ENCODE measurements around the gene GP1BB. TPM values are rescaled to one million over a fixed set of nuclear protein-coding genes. Genes with fewer than 3 reads are reported as not detected.

The GP1BB gene
- total RNA-seq, 1 donor from 2014 or later: 2.0 TPM

- no peak for DNase-seq
These were observed 33.2 kb downstream of the GP1BB start for GRCh38 chr22:19756288-19757128.

DNA sequence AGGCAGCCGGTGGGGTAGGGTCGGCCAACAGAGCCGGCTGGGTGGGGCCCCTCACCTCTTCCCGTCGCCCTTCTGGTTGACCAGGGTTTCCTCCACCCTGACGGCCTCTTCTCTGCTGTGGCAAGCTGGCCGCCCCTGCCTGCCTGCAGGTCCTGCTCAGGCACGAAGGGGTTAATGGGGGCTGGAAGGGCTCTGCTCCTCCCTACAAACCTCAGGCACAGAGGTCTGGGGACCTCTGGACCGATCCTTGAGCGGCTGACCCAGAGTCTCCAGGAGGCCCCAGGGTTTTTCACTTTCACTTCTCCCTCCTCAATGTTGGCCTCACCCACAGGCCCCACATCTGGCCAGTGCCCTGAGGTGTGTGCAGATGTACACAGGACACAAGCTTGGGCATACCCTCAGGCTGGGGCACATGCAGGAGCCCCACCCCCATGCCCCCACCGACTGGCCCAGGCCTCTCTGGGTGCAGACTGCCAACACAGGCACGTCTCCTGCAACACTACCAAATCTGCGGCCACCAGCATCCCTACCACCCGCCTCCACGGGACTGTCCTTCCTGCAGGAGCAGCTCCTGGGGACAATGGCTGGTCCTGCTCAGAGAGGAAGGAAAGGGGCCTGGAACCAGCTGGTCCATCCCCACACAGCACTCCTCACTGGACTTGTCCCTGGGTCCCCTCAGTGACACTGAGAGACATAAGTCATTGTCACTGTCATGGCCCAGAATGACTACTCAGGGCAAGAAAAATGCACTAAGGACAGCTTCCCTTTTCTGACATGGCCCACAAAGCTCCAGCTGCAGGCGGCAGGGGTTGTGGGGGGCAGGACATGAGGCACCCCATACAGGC is 34.0 kb downstream of the GP1BB start:
- no peak for DNase-seq

DNA sequence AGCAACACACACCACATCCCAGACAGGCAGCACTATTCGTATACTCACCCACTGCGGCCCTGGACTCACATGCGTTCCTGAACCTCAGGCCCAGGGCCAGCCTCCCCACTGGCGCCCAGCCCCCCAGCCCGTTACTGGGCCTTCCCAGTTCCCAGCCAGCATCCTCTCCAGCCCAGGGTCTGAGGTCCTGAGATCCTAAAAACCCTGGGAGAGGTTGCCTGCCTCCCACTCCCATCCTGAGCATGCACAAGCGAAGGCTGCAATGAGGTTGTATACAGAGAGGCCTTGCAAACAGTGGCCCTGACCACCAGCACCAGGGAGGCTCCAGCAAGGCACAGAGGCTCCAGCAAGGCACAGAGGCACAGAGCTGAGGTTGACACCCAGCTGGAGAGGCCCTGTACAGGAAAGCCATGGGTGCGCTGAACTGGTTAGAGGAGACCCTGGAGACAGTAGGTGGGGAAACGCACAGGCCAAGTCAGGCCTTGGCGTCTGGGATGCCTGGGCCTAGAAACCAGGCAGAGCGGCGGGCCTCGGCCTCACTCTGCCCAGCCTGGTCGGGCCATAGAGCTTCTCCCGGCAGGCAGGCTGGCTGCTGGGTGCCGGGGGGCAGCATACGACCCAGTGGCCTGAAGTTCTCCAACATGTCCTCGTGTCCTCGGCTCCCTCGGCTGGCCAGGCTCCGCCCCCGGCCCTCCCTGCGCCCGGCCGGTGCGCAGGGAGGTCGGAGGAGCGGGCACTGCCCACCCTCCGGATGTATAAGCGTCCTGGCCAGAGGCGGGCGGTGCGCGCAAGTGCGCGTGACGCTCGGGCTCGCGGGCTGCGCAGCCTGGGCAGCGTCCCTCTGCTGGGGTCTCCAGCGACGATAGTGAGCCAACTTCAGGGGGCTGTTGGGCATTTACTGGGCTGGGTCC is 34.9 kb downstream of the GP1BB start:
- DNase-seq: no peak

GRCh38 chr22:19758896-19759426 is 35.6 kb downstream of the GP1BB start:
- DNase-seq: no peak

GRCh38 chr22:19759427-19760057 is 36.2 kb downstream of the GP1BB start:
- DNase-seq: no peak

DNA sequence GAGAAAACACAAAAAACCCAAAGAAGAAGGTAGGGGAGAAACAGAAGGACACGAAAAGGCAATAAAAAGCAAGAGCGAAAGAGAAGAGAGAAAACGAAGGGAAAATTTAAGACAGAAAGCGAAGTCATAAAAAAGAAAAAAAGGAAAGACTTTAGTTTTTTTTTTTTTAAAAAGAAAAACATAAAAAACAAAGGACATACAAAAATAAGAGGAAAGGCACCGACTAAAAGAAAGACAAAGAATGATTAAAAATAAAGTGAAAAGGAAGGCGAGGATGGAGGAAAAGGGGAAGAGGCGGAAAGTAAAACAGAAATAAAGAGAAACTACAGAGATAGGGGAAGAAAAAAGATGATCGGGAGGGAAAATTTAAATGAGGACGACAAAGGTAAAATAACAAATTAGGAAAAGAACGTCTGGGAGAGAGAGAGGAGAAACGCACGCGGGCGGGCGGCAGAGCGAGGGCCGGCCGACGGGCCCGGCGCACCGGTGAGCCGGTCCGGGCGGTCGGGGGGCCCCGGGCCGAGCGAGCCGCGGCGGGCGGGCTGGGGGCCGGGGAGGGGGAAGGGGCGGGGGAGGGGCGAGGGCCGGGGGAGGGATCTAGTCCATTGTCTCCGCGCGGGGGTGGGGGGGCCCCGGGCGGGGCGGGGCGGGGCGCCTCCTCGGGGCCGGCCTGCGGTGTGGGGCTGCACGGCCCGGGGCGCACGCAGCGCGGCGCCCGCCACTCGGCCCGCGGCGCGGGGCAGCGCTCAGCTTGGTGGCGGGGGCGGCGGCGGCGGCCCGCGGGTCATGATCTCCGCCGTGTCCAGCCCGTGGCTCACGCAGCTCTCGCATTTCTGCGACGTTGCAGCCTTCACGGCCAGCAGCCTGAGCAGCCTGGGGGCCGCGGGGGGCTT is 37.0 kb downstream of the GP1BB start, which contains the start of gene TBX1:
Gene TBX1 (plus strand): TSS at position 721 of the 893 bp plus-strand sequence. CDS start 66 bp downstream, at position 787.
- no peak for DNase-seq

DNA sequence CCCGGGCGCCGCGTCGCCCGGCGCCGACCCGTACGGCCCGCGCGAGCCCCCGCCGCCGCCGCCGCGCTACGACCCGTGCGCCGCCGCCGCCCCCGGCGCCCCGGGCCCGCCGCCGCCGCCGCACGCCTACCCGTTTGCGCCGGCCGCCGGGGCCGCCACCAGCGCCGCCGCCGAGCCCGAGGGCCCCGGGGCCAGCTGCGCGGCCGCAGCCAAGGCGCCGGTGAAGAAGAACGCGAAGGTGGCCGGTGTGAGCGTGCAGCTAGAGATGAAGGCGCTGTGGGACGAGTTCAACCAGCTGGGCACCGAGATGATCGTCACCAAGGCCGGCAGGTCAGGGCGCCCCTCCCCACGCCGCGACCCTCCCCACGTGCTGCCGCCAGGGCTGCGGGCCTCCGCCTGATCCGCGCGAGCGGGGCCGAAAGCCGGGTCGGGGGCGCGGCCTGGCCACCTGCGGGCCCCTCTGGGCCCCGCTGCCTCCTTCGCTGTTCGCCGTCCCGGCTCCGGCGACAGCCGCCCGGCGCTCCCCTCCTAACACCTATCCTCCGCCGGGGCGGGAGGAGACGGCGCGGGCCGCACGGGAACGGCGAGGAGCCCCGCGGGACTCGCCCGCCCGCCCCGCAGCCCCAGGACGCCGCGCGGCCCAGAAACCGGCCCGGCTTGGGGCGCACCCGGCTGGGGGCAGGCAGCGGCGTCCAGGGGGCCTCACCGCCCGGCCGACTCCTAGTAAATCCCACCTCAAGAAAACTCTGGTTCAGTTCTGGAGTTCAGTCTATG is 37.8 kb downstream of the GP1BB start:
- no peak for DNase-seq

DNA sequence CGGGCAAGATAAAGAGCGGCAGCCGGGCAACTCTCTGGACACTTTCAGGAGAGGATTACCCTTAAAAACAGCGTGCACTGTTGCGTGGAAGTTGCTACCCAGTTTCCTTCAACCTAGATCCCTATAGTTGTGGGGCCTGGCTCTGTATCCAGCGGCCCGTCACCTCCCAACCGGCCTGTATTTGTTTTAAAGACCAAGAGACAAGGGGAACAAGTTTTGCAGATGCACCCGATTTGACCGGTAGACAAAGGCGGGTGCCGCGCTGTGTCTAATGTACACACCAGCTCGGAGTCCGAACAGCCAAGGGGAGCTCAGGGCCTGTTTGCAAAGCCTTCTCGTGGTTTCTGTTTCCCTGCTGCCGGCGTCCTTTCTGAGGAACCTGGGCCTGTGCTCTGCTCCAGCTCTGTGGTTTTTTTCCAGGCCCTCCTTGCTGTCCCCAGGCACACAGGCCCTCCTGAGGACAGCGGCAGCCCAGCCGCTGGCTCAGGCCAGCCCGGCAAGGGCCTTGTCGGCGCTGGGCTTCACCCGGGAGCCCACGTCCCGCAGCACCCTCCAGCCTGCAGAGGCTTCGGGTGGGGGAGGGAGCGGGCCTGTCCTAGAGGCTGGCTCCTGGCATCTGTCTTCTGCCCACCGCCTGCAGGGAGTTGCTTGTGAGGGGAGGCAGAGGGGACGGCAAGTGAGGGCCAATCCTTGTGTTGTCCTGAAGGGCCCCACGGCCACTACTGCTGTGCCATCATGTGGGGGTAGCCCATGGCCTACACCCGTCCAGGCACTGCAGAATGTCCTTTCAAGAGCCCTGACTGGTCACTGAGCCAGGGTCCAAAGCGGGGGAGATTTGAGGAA is 38.6 kb downstream of the GP1BB start:
- DNase-seq: no peak

GRCh38 chr22:19762568-19763457 is 39.5 kb downstream of the GP1BB start:
- DNase-seq: no peak

GRCh38 chr22:19763458-19764298 is 40.3 kb downstream of the GP1BB start:
- DNase-seq: no peak

- DNase-seq: no peak
These were observed 40.9 kb downstream of the GP1BB start for GRCh38 chr22:19764299-19764593.

DNA sequence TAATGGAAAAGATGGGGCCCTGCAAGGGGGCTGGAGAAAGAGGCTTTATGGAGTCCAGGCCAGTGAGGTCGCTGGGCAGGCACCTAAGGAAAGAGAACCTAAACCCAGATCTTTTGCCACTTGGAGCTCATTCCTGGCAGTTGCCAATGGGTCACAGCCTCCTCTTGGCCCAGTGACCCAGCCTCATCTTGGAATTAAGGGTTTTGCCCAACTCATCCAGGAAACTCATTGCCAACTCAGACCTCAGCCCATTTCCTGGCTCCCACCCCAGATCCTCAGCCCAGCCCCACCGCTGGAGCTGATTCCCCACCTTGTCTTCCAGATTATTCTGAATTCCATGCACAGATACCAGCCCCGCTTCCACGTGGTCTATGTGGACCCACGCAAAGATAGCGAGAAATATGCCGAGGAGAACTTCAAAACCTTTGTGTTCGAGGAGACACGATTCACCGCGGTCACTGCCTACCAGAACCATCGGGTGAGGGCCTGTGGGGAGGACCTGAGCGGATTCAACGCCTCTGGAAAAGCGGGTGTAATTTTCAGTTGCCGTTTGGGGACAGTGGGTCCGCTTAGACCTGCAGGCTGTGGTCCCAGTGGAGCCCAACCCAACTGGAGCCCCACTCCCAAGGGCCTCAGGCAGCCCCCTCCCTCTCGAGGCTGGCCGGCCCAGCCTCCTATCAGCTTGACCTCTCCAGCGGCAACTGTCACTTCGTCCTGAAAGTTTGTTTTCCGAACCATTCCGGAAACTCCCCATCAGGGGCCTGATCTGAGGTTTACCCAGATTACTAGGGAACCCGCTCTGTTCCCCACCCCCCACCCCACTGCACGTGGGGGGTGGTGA is 41.5 kb downstream of the GP1BB start:
- DNase-seq: no peak

DNA sequence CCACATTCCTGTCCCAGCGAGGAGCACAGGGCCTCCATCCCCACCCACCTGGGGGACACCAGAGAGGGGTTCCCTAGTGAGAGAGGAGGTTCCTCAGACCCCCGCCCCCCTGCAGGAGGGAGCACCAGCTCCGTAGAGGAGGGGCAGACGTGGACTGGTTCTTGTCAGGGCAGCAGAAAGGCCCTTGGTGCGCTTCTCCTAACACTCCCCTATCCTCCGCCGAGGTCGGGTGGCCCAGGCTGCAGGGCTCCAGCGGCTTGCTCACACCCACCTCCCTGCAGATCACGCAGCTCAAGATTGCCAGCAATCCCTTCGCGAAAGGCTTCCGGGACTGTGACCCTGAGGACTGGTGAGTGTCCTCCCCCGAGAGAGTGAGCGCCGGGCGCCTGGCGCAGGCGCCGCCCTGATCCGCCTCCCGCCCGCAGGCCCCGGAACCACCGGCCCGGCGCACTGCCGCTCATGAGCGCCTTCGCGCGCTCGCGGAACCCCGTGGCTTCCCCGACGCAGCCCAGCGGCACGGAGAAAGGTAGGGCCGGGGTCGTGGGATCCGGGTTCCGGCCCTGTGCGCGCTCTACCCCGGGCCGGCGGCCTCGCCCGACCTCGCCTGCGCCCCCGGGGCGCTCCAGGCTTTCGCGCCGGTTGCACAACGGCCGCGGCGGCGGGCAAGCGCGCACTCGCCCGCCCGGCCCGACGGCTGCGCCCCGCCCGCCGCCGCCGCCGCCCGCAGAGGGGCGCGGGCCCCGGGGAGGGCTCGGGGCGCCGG is 42.3 kb downstream of the GP1BB start:
- no peak for DNase-seq

DNA sequence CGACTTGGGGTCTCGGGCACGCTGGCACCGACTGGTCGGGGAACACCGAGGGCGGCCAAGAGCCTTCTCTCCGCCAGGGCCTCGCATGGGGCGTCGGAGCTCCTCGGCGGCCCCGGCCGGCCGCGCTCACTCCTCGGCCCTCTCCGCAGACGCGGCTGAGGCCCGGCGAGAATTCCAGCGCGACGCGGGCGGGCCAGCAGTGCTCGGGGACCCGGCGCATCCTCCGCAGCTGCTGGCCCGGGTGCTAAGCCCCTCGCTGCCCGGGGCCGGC is 42.8 kb downstream of the GP1BB start:
- no peak for DNase-seq

All from skin of body (tissue), 2 donors.